Heart right ventricle (tissue), 16 donors: ENCODE measurements around the gene TNF. TPM values are rescaled to one million over a fixed set of nuclear protein-coding genes. Genes with fewer than 3 reads are reported as not detected.

ENCODE experiments used
- ATAC-seq, 8 donors: fragments of 200-7000 bp; cut with Tn5 transposase; one replicate each; pipeline ENCODE4 v1.9.1; 2020; ENCODE audit warnings: mild to moderate bottlenecking in 8 of 8, moderate library complexity in 8 of 8, moderate number of reproducible peaks in 1 of 8
- DNase-seq, 2 donors: peaks; one replicate each; pipeline ENCODE4 v3.0.0-alpha.2; 2020
- H3K27ac ChIP-seq, 10 donors: fragments of 200-600 bp; sonication (generic) in 2 of 10; one replicate each; pipeline versions ENCODE4 v1.5.0 to v1.8.0; 2020 to 2022; ENCODE audit warnings: mild to moderate bottlenecking in 3 of 10
- H3K27me3 ChIP-seq, 7 donors: fragments of 200-600 bp; one replicate each; pipeline ENCODE4 v1.8.0; 2021 to 2022; ENCODE audit warnings: mild to moderate bottlenecking in 2 of 7
- H3K36me3 ChIP-seq, 9 donors: fragments of 200-600 bp; sonication (generic) in 1 of 9; one replicate each; pipeline versions ENCODE4 v1.5.0 to v1.8.0; 2020 to 2022; ENCODE audit warnings: mild to moderate bottlenecking in 2 of 9
- H3K4me1 ChIP-seq, 9 donors: fragments of 200-600 bp; sonication (generic) in 1 of 9; one replicate each; pipeline versions ENCODE4 v1.5.0 to v1.8.0; 2020 to 2022; ENCODE audit warnings: mild to moderate bottlenecking in 4 of 9
- H3K4me3 ChIP-seq, 10 donors: fragments of 200-600 bp; sonication (generic) in 2 of 10; one replicate each; pipeline versions ENCODE4 v1.5.0 to v1.8.0; 2020 to 2022; ENCODE audit warnings: mild to moderate bottlenecking in 7 of 10, moderate library complexity in 2 of 10
- H3K9me3 ChIP-seq, 11 donors: fragments of 200-600 bp in 10 of 11; sonication (generic) in 2 of 11; one replicate each; pipeline versions ENCODE4 v1.5.0 to v1.8.0; 2013 to 2022; ENCODE audit warnings: mild to moderate bottlenecking in 2 of 11, control low read depth in 1 of 11, moderate library complexity in 1 of 11
- WGBS, 2 donors: extraction: QIAGEN DNeasy Blood & Tissue Kit; methylation state at CpG; one replicate each; pipeline ENCODE4 v1.1.7; 2013; ENCODE audit warnings: inconsistent platforms in 1 of 2; 5-methylcytosine and 5-hydroxymethylcytosine counted together
- intact Hi-C, 10 donors: fragments of 100-400 bp; cut with DNase I; formaldehyde crosslinking; loops; one replicate each; pipeline versions ENCODE4 v1.11.1 to v1.14.2; 2022
- polyA plus RNA-seq, 2 donors: library from polyadenylated mRNA; stranded (reverse); fragments of 200-250 nt; gene quantifications; one replicate each; pipeline ENCODE4 v1.2.3, GENCODE V29; 2013
- total RNA-seq, 10 donors: library from RNA; stranded (reverse); fragmentation: NEBNext Ultra II Directional in 3 of 10; extraction: Animal tissue kit (Norgen Biotek cat#: 25700) in 3 of 10; gene quantifications; one replicate each; pipeline versions ENCODE4 v1.2.1 to v1.2.4, GENCODE V29; 2021 to 2023
- TF ChIP-seq, protein P1 (sequence below), 9 donors: fragments of 200-600 bp; sonication (generic) in 2 of 9; IDR thresholded peaks; one replicate each; pipeline versions ENCODE4 v1.5.0 to v1.8.0; 2021 to 2022; ENCODE audit warnings: antibody characterized with exemption in 9 of 9, mild to moderate bottlenecking in 5 of 9, moderate library complexity in 1 of 9
- donor health status: Arrhythmogenic right ventricular cardiomyopathy.
- donor health status: ischemic (EF 13 %, LVEDD 7.1; RV severe dilation, severe dysfunction).
- donor health status: healthy with polysubstance abuse.
- donor health status: DM: no; HTN: yes; CAD: no.
- donor health status: DM: no; HTN: no; CAD: no.
- donor health status: ischemic (EF 25% LVEDD 6.9; RV normal size, moderate dysfunction).
- donor health status: ischemic (EF 25% LVEDD 5.7; RV mildly dilated, moderate dysfunction).
- donor health status: healthy.
- donor health status: DM: yes; HTN: yes; CAD: no.
- donor health status: Ischemic cardiomyopathy.
- donor health status: ischemic (EF 35%, LVEDD 5.7; RV mildly dilated, moderate dysfunction).
- donor health status: nonischemic (EF 11% LVEDD 7.7; RV severe dilation, severe dysfunction).
- donor health status: DM: yes; HTN: yes; CAD: no.
- donor health status: PGD.
- donor health status: ischemic (EF 29% LVEDD 5.4; RV normal size, mild dysfunction).
- donor health status: nonischemic (EF 23%, LVEDD 6.1; RV moderate dilation, normal function).

Gene TNF
- total and polyA plus RNA-seq, 12 donors: 0.16 to 3.0 (median 0.60) TPM; not detected in 1

DNA sequence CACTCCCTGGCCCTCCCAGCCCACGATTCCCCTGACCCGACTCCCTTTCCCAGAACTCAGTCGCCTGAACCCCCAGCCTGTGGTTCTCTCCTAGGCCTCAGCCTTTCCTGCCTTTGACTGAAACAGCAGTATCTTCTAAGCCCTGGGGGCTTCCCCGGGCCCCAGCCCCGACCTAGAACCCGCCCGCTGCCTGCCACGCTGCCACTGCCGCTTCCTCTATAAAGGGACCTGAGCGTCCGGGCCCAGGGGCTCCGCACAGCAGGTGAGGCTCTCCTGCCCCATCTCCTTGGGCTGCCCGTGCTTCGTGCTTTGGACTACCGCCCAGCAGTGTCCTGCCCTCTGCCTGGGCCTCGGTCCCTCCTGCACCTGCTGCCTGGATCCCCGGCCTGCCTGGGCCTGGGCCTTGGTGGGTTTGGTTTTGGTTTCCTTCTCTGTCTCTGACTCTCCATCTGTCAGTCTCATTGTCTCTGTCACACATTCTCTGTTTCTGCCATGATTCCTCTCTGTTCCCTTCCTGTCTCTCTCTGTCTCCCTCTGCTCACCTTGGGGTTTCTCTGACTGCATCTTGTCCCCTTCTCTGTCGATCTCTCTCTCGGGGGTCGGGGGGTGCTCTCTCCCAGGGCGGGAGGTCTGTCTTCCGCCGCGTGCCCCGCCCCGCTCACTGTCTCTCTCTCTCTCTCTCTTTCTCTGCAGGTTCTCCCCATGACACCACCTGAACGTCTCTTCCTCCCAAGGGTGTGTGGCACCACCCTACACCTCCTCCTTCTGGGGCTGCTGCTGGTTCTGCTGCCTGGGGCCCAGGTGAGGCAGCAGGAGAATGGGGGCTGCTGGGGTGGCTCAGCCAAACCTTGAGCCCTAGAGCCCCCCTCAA lies 3.1 kb upstream of the TNF start, which contains the start of gene LTA:
TSS of gene LTA (plus strand) at position 249 of the 871 bp plus-strand sequence. CDS start at position 703, 454 bp downstream.
- intact Hi-C loops: no loop called here

DNA sequence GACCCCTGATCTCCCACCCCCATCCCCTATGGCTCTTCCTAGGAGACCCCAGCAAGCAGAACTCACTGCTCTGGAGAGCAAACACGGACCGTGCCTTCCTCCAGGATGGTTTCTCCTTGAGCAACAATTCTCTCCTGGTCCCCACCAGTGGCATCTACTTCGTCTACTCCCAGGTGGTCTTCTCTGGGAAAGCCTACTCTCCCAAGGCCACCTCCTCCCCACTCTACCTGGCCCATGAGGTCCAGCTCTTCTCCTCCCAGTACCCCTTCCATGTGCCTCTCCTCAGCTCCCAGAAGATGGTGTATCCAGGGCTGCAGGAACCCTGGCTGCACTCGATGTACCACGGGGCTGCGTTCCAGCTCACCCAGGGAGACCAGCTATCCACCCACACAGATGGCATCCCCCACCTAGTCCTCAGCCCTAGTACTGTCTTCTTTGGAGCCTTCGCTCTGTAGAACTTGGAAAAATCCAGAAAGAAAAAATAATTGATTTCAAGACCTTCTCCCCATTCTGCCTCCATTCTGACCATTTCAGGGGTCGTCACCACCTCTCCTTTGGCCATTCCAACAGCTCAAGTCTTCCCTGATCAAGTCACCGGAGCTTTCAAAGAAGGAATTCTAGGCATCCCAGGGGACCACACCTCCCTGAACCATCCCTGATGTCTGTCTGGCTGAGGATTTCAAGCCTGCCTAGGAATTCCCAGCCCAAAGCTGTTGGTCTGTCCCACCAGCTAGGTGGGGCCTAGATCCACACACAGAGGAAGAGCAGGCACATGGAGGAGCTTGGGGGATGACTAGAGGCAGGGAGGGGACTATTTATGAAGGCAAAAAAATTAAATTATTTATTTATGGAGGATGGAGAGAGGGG lies 1.9 kb upstream of the TNF start:
- Histone ChIP-seq H3K36me3 (peaks cover 0 to 15% (median 0%) of the 10 kb centered on the region in 9 donors), H3K27me3 (peaks cover 0 to 11% (median 0%) of the 10 kb centered on the region in 7 donors), H3K4me3 (no peak overlapping the region), H3K27ac (peak overlapping the region in 1 of 10 donors; percentile 79), H3K9me3 (no peaks in the 10 kb centered on the region), H3K4me1 (peaks cover 0 to 47% (median 5%) of the 10 kb centered on the region in 9 donors)
- TF ChIP-seq, protein P1, sequence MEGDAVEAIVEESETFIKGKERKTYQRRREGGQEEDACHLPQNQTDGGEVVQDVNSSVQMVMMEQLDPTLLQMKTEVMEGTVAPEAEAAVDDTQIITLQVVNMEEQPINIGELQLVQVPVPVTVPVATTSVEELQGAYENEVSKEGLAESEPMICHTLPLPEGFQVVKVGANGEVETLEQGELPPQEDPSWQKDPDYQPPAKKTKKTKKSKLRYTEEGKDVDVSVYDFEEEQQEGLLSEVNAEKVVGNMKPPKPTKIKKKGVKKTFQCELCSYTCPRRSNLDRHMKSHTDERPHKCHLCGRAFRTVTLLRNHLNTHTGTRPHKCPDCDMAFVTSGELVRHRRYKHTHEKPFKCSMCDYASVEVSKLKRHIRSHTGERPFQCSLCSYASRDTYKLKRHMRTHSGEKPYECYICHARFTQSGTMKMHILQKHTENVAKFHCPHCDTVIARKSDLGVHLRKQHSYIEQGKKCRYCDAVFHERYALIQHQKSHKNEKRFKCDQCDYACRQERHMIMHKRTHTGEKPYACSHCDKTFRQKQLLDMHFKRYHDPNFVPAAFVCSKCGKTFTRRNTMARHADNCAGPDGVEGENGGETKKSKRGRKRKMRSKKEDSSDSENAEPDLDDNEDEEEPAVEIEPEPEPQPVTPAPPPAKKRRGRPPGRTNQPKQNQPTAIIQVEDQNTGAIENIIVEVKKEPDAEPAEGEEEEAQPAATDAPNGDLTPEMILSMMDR (IDR thresholded peaks at IDR 0.05): no peak
- no peak for ATAC-seq
- 88% methylated on average over 9 of the region's 9 CpGs for WGBS, 2 donors
- no peak for DNase-seq
- intact Hi-C loops: loop anchor here in 1 of 10 donors (1.0 kb wide), 1 partner anchor 11 kb away; no protein-coding TSS in a partner anchor

More for the DNA sequence above, 3.1 kb upstream of the TNF start, which contains the start of gene LTA:
- peak within 1 kb of the TSS in 1 of 10 donors; percentile 41 for H3K4me3 ChIP-seq
- H3K9me3 ChIP-seq: no peaks in the 10 kb centered on the region
- TF ChIP-seq, protein P1 (IDR thresholded peaks at IDR 0.05): no peak
- H3K27ac ChIP-seq: peak within 1 kb of the TSS in 1 of 10 donors; percentile 79
- 89% methylated on average over 27 of the region's 27 CpGs for WGBS, 2 donors
- no peak for DNase-seq
- H3K27me3 ChIP-seq: peaks cover 0 to 11% (median 0%) of the 10 kb centered on the region in 7 donors
- peaks cover 0 to 3% (median 0%) of the 10 kb centered on the region in 9 donors for H3K36me3 ChIP-seq
- ATAC-seq: no peak
- peaks cover 0 to 46% (median 5%) of the 10 kb centered on the region in 9 donors for H3K4me1 ChIP-seq

- Histone ChIP-seq H3K27ac (peak overlapping the region in 6 of 10 donors; percentile 74 to 90 (median 82)), H3K4me1 (peaks cover 0 to 41% (median 5%) of the 10 kb centered on the region in 9 donors), H3K36me3 (peaks cover 0 to 19% (median 0%) of the 10 kb centered on the region in 9 donors), H3K9me3 (no peaks in the 10 kb centered on the region), H3K4me3 (peak overlapping the region in 3 of 10 donors; percentile 56 to 65 (median 56)), H3K27me3 (peaks cover 0 to 11% (median 0%) of the 10 kb centered on the region in 7 donors)
- intact Hi-C loops: loop anchor here in 1 of 10 donors (1.0 kb wide), 1 partner anchor 12 kb away; no protein-coding TSS in a partner anchor
- TF ChIP-seq, protein P1 (IDR thresholded peaks at IDR 0.05): no peak
- no peak for DNase-seq
- ATAC-seq: no peak
- 82 to 84% methylated on average over 14 of the region's 14 CpGs for WGBS, 2 donors
Observed at GRCh38 chr6:31574106-31575061, 981 bp upstream of the TNF start.
